ENCODE results near the gene BACH1. TPM values are rescaled to one million over a fixed set of nuclear protein-coding genes. Genes with fewer than 3 reads are reported as not detected.

Gene BACH1
- total and polyA plus RNA-seq, 7 donors: 9.8 to 115 (median 48.3) TPM

- no peaks in the 10 kb centered on the region for H3K27me3 ChIP-seq (ENCODE audit: insufficient read depth in 3 of 3, low read length in 2 of 3)
- WGBS, 3 donors: 40 to 49% (median 43%) methylated on average over 11 of the region's 11 CpGs
- TF ChIP-seq CTCF (IDR thresholded peaks at IDR 0.05): peak; percentile 83
- peaks cover 0 to 34% of the 10 kb centered on the region in 2 donors for H3K36me3 ChIP-seq (ENCODE audit: insufficient read depth in 1 of 2, low read depth in 1 of 2)
- peak overlapping the region; percentile 46 for H3K27ac ChIP-seq
- H3K4me1 ChIP-seq: peaks cover 10% of the 10 kb centered on the region
- H3K9me3 ChIP-seq: no peaks in the 10 kb centered on the region
- intact Hi-C loops (cut with DNase I): loop anchor here (2.0 to 5.0 kb wide), 4 partner anchors 207 to 283 kb away; no protein-coding TSS in a partner anchor
- ATAC-seq: peak; percentile 81 to 93 (median 86)
- H3K4me3 ChIP-seq: no peak overlapping the region
- no peak for DNase-seq
These were observed 73.5 kb downstream of the BACH1 start for GRCh38 chr21:29372063-29372802.

- no peak for TF ChIP-seq CTCF (IDR thresholded peaks at IDR 0.05)
- 68 to 97% (median 93%) methylated on average over 1 of the region's 1 CpG for WGBS, 3 donors
- Histone ChIP-seq H3K27me3 (ENCODE audit: insufficient read depth in 3 of 3, low read length in 2 of 3) (no peaks in the 10 kb centered on the region), H3K9me3 (no peaks in the 10 kb centered on the region), H3K4me3 (no peak overlapping the region), H3K4me1 (peaks cover 10% of the 10 kb centered on the region), H3K36me3 (ENCODE audit: insufficient read depth in 1 of 2, low read depth in 1 of 2) (peaks cover 0 to 25% of the 10 kb centered on the region in 2 donors), H3K27ac (no peak overlapping the region)
- DNase-seq: no peak
- no peak for ATAC-seq
- intact Hi-C loops (cut with DNase I): loop anchor here in 1 of 2 donors (5.0 kb wide), 2 partner anchors 212 to 282 kb away; no protein-coding TSS in a partner anchor
These were observed 75.8 kb downstream of the BACH1 start for GRCh38 chr21:29374481-29374880.

- intact Hi-C loops (cut with DNase I): no loop called here
- Histone ChIP-seq H3K27me3 (ENCODE audit: insufficient read depth in 3 of 3, low read length in 2 of 3) (no peaks in the 10 kb centered on the region), H3K36me3 (ENCODE audit: insufficient read depth in 1 of 2, low read depth in 1 of 2) (peaks cover 0 to 12% of the 10 kb centered on the region in 2 donors), H3K27ac (no peak overlapping the region), H3K4me1 (peaks cover 11% of the 10 kb centered on the region), H3K4me3 (no peak overlapping the region), H3K9me3 (no peaks in the 10 kb centered on the region)
- ATAC-seq (peak; percentile 41 to 64 (median 57)), DNase-seq (peak; percentile 36 to 68)
- peak; percentile 44 for TF ChIP-seq CTCF (IDR thresholded peaks at IDR 0.05)
- 66 to 75% (median 67%) methylated on average over 3 of the region's 3 CpGs for WGBS, 3 donors
These were observed 77.8 kb downstream of the BACH1 start for GRCh38 chr21:29376556-29376955.

GRCh38 chr21:29377266-29377665 is 78.5 kb downstream of the BACH1 start:
- DNase-seq (no peak), ATAC-seq (no peak)
- WGBS, 3 donors: 83 to 96% (median 90%) methylated on average over 4 of the region's 4 CpGs
- Histone ChIP-seq H3K4me3 (no peak overlapping the region), H3K9me3 (no peaks in the 10 kb centered on the region), H3K4me1 (peaks cover 12% of the 10 kb centered on the region), H3K27me3 (ENCODE audit: insufficient read depth in 3 of 3, low read length in 2 of 3) (no peaks in the 10 kb centered on the region), H3K36me3 (ENCODE audit: insufficient read depth in 1 of 2, low read depth in 1 of 2) (peaks cover 0 to 12% of the 10 kb centered on the region in 2 donors), H3K27ac (no peak overlapping the region)
- intact Hi-C loops (cut with DNase I): no loop called here
- no peak for TF ChIP-seq CTCF (IDR thresholded peaks at IDR 0.05)
